Coronary artery (tissue), 2 donors: ENCODE data around the gene BTN1A1.

Experiments used
- DNase-seq: peaks from one replicate; pipeline ENCODE4 v3.0.0-alpha.2; 2017; ENCODE audit warnings: low spot score
- H3K27ac ChIP-seq, 2 donors: fragments of 200-600 bp; sonication (generic); one replicate each; pipeline ENCODE4 v1.5.1; 2016 to 2019
- H3K4me3 ChIP-seq: fragments of 200-600 bp; sonication (generic); 2 replicates; pipeline ENCODE4 v1.5.1; 2016; ENCODE audit warnings: mild to moderate bottlenecking, moderate library complexity
- TF ChIP-seq, protein P1 (sequence below): fragments of 200-600 bp; sonication (generic); IDR thresholded peaks from one replicate; pipeline ENCODE4 v1.5.1; 2019; ENCODE audit warnings: antibody characterized with exemption

BTN1A1 gene, protein sequence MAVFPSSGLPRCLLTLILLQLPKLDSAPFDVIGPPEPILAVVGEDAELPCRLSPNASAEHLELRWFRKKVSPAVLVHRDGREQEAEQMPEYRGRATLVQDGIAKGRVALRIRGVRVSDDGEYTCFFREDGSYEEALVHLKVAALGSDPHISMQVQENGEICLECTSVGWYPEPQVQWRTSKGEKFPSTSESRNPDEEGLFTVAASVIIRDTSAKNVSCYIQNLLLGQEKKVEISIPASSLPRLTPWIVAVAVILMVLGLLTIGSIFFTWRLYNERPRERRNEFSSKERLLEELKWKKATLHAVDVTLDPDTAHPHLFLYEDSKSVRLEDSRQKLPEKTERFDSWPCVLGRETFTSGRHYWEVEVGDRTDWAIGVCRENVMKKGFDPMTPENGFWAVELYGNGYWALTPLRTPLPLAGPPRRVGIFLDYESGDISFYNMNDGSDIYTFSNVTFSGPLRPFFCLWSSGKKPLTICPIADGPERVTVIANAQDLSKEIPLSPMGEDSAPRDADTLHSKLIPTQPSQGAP

DNA sequence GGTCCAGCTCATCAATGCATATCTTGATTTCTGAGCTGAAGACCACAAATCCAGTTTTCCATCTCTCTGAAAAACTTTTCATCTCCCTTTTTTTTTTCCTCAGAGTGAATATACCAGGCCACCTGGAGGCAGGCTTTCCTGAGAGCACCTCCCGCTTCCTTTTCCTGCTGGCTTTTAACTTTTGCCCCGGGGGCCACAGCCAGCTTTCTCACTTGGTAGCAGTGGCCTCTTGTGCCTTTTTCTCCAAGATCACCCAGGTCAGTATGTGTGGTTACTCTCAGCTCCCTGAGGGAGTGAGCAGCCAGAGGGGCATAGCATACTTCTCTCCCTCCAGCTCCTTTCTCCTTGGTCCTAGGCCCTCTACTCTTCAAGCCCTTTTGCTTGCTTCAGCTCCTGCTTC is at the start of gene BTN1A1:
TSS of gene BTN1A1 (plus strand) at position 202 of the 400 bp plus-strand sequence. CDS start 984 bp downstream, outside the sequence.
- no peak for DNase-seq
- Histone ChIP-seq H3K4me3 (no peak within 1 kb of the TSS), H3K27ac (no peak within 1 kb of the TSS)
- TF ChIP-seq, protein P1, sequence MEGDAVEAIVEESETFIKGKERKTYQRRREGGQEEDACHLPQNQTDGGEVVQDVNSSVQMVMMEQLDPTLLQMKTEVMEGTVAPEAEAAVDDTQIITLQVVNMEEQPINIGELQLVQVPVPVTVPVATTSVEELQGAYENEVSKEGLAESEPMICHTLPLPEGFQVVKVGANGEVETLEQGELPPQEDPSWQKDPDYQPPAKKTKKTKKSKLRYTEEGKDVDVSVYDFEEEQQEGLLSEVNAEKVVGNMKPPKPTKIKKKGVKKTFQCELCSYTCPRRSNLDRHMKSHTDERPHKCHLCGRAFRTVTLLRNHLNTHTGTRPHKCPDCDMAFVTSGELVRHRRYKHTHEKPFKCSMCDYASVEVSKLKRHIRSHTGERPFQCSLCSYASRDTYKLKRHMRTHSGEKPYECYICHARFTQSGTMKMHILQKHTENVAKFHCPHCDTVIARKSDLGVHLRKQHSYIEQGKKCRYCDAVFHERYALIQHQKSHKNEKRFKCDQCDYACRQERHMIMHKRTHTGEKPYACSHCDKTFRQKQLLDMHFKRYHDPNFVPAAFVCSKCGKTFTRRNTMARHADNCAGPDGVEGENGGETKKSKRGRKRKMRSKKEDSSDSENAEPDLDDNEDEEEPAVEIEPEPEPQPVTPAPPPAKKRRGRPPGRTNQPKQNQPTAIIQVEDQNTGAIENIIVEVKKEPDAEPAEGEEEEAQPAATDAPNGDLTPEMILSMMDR, result no peak

DNA sequence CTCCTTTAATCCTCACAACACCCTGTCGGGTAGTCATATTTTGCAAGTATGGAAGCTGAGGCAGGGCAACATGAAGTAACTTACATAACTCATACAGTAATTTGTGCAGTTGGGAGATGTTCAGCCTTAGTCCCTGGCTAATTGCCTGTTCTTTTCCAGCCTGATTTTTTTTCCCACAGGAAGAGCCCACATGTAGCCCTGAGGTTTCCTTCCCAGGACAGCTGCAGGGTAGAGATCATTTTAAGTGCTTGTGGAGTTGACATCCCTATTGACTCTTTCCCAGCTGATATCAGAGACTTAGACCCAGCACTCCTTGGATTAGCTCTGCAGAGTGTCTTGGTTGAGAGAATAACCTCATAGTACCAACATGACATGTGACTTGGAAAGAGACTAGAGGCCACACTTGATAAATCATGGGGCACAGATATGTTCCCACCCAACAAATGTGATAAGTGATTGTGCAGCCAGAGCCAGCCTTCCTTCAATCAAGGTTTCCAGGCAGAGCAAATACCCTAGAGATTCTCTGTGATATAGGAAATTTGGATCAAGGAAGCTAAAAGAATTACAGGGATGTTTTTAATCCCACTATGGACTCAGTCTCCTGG is 47.4 kb upstream of the BTN1A1 start:
- no peak for DNase-seq
- no peak overlapping the region for H3K4me3 ChIP-seq
- TF ChIP-seq, protein P1, result no peak
- no peak overlapping the region for H3K27ac ChIP-seq

DNA sequence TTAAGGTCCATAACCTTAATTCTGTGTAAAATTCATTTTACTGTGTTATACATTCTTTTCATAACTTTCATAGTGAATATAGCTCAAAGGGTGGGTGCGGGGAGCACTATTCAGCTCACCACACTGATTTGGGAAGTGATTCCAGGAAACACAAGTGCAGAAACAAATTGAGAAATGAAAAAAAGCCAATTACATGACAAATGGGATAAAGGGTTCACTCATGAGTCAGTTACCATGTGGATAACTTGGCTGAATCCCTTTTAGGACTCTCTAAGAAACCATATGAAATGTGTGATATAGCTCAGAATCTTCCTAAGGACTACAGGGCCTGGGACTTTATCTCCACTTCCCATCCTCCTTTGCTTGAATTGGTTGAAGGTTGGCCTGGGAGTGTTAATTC is 45.5 kb upstream of the BTN1A1 start:
- TF ChIP-seq, protein P1, result no peak
- H3K27ac ChIP-seq, result no peak overlapping the region
- DNase-seq, result no peak
- no peak overlapping the region for H3K4me3 ChIP-seq

DNA sequence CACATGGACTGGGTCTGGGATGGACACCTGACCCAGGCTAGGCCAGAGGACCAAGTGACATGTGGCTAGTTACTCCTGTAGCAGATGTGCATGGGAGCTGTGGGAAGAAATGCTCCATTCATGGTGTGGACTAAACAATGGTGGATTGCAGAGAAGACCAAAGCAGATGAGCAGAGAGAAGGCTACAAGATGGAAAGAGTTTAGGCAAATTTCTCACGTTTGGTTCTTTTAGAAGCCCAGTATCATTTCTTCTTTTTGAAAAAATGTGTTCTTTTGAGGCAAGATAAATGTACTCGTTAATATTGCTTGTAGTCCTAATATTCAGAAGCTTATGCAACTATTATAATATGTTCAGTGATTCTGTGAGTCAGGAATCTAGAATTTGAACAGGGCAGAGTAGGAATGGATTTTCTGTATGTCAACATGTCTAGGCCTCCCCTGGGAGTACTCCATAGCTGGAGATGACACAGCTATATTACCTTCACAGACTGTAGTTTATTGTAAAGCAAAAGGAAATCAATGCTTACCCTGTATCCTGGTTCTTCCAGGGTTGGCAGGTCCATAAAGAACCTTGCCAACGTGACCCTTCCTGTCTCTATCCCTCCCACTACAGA is 44.6 kb upstream of the BTN1A1 start:
- no peak overlapping the region for H3K27ac ChIP-seq
- TF ChIP-seq, protein P1, result no peak
- DNase-seq, result no peak
- H3K4me3 ChIP-seq, result no peak overlapping the region

DNA sequence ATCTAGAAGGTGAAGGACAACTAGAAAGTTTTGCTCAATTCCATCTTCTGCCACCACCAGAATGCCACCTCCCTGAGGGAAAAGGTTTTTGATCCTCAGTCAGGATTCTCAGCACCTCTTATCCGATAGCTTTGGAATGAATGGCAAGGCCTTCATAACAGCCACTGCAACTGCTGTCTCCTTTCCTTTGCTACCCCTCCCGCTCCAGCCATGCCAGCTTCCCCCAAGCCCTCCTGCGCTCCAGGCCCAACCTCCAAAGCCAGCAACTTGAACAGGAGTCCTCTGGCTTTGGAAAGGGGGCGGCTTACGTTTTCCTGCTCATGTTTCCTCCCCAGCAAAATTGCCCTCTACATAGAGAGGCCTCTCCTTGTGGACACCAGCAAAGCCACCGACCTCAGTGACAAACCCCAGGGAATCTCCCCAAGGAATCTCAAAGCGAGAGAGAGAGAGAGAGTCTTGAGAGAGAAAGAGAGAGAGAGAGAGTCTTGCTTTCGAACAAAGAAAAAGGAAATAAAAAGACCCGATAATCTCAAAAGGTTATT is 42.8 kb upstream of the BTN1A1 start:
- Histone ChIP-seq H3K27ac (peak overlapping the region; percentile 85 to 89), H3K4me3 (peak overlapping the region; percentile 80)
- peak; percentile 80 for DNase-seq
- TF ChIP-seq, protein P1, result no peak

DNA sequence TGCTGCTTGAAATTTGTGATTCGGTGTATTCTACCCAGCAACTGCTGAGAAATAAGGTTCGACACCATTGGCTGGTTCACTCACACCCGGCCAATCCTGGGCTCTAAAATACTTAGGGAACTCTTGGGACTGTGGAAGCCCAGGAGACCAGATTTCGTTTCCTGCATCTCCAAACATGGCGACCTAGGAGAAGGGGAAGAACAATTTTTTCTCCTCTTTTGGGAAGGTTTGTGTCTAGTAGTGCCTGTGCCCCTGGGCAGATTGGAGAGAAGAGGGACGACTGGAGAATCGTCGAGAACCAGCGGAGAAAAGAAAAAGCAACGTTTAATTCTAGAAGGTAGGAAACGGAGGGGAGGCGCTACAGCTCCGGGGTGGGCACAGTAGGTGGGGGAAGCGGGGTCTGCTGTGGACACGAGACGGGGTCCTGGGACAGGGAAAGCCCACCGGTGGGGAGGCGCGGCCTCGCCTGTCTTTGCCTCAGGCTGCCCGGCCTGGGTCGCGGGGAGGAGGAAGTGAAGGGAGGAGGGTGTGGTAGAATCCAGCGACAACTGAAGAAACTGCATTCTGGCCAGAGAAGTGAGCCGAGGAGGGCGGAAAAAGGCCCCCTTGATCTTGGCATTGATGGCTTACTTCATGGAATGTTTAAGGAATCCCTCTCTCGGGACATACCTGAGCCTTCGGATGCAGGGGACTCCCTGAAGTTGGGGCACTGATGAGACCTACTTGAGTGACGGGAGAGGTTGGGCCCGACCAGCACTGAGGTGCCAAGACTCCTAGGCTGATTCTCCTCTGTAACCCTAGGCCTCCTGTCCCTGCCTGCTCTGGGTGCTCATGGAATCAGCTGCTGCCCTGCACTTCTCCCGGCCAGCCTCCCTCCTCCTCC is 42.1 kb upstream of the BTN1A1 start, which contains the start of gene BTN2A1:
TSS of gene BTN2A1 (plus strand) at position 150 of the 883 bp plus-strand sequence. CDS start at position 832, 682 bp downstream.
- Histone ChIP-seq H3K27ac (peak within 1 kb of the TSS; percentile 85 to 89), H3K4me3 (peak within 1 kb of the TSS; percentile 80)
- DNase-seq, result peak; percentile 86
- TF ChIP-seq, protein P1, result no peak
